Activated gamma-delta T cell treated with anti-CD3 and anti-CD28 coated beads, Interleukin-2, amount 50 U/mL, for 16 hours (primary cell): ENCODE measurements around the gene RNF6.

Experiments
- DNase-seq: peaks from one replicate; pipeline ENCODE4 v3.0.0-alpha.2; 2020; ENCODE audit warnings: low read depth

RNF6 gene

GRCh38 chr13:26225896-26226617, 3.9 kb upstream of the RNF6 start:
- DNase-seq, result no peak

GRCh38 chr13:26222520-26223046, 469 bp upstream of the RNF6 start:
- DNase-seq, result no peak

- no peak for DNase-seq
Measured at GRCh38 chr13:26221399-26221720, 754 bp downstream of the RNF6 start.

- DNase-seq, result no peak
Measured at GRCh38 chr13:26220575-26220974, 1.5 kb downstream of the RNF6 start.

GRCh38 chr13:26219726-26220125, 2.4 kb downstream of the RNF6 start:
- no peak for DNase-seq

- no peak for DNase-seq
Measured at GRCh38 chr13:26216042-26216441, 6.1 kb downstream of the RNF6 start.

- DNase-seq, result no peak
Measured at GRCh38 chr13:26213982-26214381, 8.1 kb downstream of the RNF6 start.

GRCh38 chr13:26213345-26213744, 8.8 kb downstream of the RNF6 start:
- no peak for DNase-seq

GRCh38 chr13:26208287-26208686, 13.8 kb downstream of the RNF6 start:
- DNase-seq, result no peak

GRCh38 chr13:26202365-26202972, 19.6 kb downstream of the RNF6 start:
- no peak for DNase-seq

GRCh38 chr13:26200811-26201210, 21.3 kb downstream of the RNF6 start:
- no peak for DNase-seq

GRCh38 chr13:26198116-26198515, 24.0 kb downstream of the RNF6 start:
- DNase-seq, result no peak

GRCh38 chr13:26197298-26197697, 24.8 kb downstream of the RNF6 start:
- DNase-seq, result no peak

- no peak for DNase-seq
Measured at GRCh38 chr13:26186995-26187394, 35.1 kb downstream of the RNF6 start.

GRCh38 chr13:26186118-26186870, 35.8 kb downstream of the RNF6 start:
- DNase-seq, result peak; percentile 73

GRCh38 chr13:26185720-26186117, 36.4 kb downstream of the RNF6 start:
- DNase-seq, result no peak

GRCh38 chr13:26184791-26185250, 37.3 kb downstream of the RNF6 start:
- peak; percentile 57 for DNase-seq

GRCh38 chr13:26183416-26183815, 38.7 kb downstream of the RNF6 start:
- no peak for DNase-seq

GRCh38 chr13:26179344-26179743, 42.8 kb downstream of the RNF6 start:
- no peak for DNase-seq

GRCh38 chr13:26168835-26169234, 53.3 kb downstream of the RNF6 start:
- DNase-seq, result no peak

GRCh38 chr13:26168237-26168814, 53.8 kb downstream of the RNF6 start:
- DNase-seq, result no peak

- no peak for DNase-seq
Measured at GRCh38 chr13:26163812-26164211, 58.3 kb downstream of the RNF6 start.
